HepG2 (cell line): ENCODE data around the gene SCUBE2. TPM values are rescaled to one million over a fixed set of nuclear protein-coding genes. Genes with fewer than 3 reads are reported as not detected.

Experiments
- ATAC-seq: fragments of 200-7000 bp; cut with Tn5 transposase; 3 replicates; pipeline ENCODE4 v1.9.1; 2020; ENCODE audit warnings: mild to moderate bottlenecking, moderate library complexity
- BruUV-seq: library from RNA; stranded (reverse); fragments of 400-500 nt; replicated peaks from 2 replicates; lab custom pipeline; 2021; lab: Mats Ljungman, UMichigan
- CTCF ChIA-PET: fragments of 300-600 bp; formaldehyde crosslinking; extraction: SDS; loops from one replicate; lab custom pipeline; 2021; ENCODE audit warnings: low total read pairs, inconsistent platforms, low intra/inter-chr PET ratio; lab: Yijun Ruan, JAX
- POLR2A ChIA-PET: fragments of 350-600 bp; sonication (Branson Sonifier 250); formaldehyde crosslinking; loops from one replicate; lab custom pipeline; 2020; ENCODE audit warnings: antibody characterized with exemption, inconsistent platforms; lab: Yijun Ruan, JAX
- DNase-seq: peaks from one replicate; pipeline ENCODE4 v3.0.0-alpha.2; 2015; ENCODE audit warnings: low spot score
- FAIRE-seq: peaks from 3 replicates; lab custom pipeline; 2011; peaks lifted over from hg19 to GRCh38; lab: Jason Lieb, UNC
- H2AFZ ChIP-seq: one replicate; pipeline ENCODE4 v1.6.1; 2011; ENCODE audit warnings: low read length, inconsistent platforms
- H3K27ac ChIP-seq: fragments of 300-600 bp; 3 replicates; pipeline ENCODE4 v1.8.0; 2011; ENCODE audit warnings: mixed run types, mild to moderate bottlenecking, mixed read lengths, low read length, inconsistent platforms; ENCODE audit not compliant: insufficient read depth; ENCODE audit errors: extremely low read length
- H3K27me3 ChIP-seq, 2 experiments: fragments of 200-600 bp in 1 of 2; 2 replicates in 1 of 2; 3 replicates in 1 of 2; pipeline versions ENCODE4 v1.6.0 to v1.8.0; 2011; ENCODE audit warnings: low read length in 2 of 2, mild to moderate bottlenecking in 2 of 2, moderate library complexity in 2 of 2, inconsistent platforms in 1 of 2; ENCODE audit not compliant: insufficient read depth in 2 of 2, control insufficient read depth in 1 of 2
- H3K36me3 ChIP-seq, 2 experiments: fragments of 200-600 bp in 1 of 2; replicated peaks in 1 of 2; 2 replicates in 1 of 2; 3 replicates in 1 of 2; pipeline versions ENCODE4 v1.5.1 to v1.8.0; 2011; ENCODE audit warnings: low read length in 2 of 2, inconsistent platforms in 1 of 2; ENCODE audit not compliant: insufficient read depth in 2 of 2, control insufficient read depth in 1 of 2
- H3K4me1 ChIP-seq: 2 replicates; pipeline ENCODE4 v1.5.1; 2012; ENCODE audit warnings: low read length, inconsistent platforms; ENCODE audit not compliant: insufficient read depth
- H3K4me2 ChIP-seq: 2 replicates; pipeline ENCODE4 v1.6.0; 2011; ENCODE audit warnings: low read depth, low read length, inconsistent platforms
- H3K4me3 ChIP-seq, 3 experiments: fragments of 200-600 bp in 1 of 3; sonication (generic), shearing (Covaris generic) in 1 of 3; replicated peaks in 1 of 3; 2 replicates each; pipeline ENCODE4 v1.5.1; 2011 to 2016; ENCODE audit warnings: low read length in 3 of 3, inconsistent platforms in 2 of 3, low read depth in 2 of 3, mild to moderate bottlenecking in 2 of 3, control low read depth in 1 of 3, mixed read lengths in 1 of 3; ENCODE audit not compliant: insufficient read depth in 1 of 3
- H3K79me2 ChIP-seq: one replicate; pipeline ENCODE4 v1.6.1; 2011; ENCODE audit warnings: low read length, inconsistent platforms; ENCODE audit not compliant: insufficient read depth
- H3K9ac ChIP-seq: 2 replicates; pipeline ENCODE4 v1.6.0; 2011; ENCODE audit warnings: mild to moderate bottlenecking, low read depth, low read length, inconsistent platforms; ENCODE audit not compliant: insufficient read depth
- H3K9me3 ChIP-seq: 2 replicates; pipeline ENCODE4 v1.5.1; 2012; ENCODE audit warnings: mild to moderate bottlenecking, low read length
- H4K20me1 ChIP-seq: 2 replicates; pipeline ENCODE4 v1.6.0; 2011; ENCODE audit warnings: inconsistent platforms, mild to moderate bottlenecking, low read length, moderate library complexity; ENCODE audit not compliant: insufficient read depth
- FOXA1 ChIP-seq, 2 experiments: fragments of 450-650 bp in 1 of 2; sonication (generic) in 1 of 2; formaldehyde crosslinking in 1 of 2; IDR thresholded peaks; 2 replicates each; pipeline versions ENCODE4 v1.4.0 to v1.6.1; 2016 to 2020; ENCODE audit warnings: missing genetic modification reagents in 1 of 2
- GFI1 ChIP-seq: sonication (generic); formaldehyde crosslinking; IDR thresholded peaks from 2 replicates; pipeline ENCODE4 v1.5.0; 2020; ENCODE audit warnings: missing genetic modification reagents, mild to moderate bottlenecking, borderline replicate concordance
- HIC2 ChIP-seq: sonication (generic); formaldehyde crosslinking; IDR thresholded peaks from 2 replicates; pipeline ENCODE4 v1.9.0; 2022; ENCODE audit warnings: low read depth, missing genetic modification reagents
- PAWR ChIP-seq: sonication (generic); formaldehyde crosslinking; IDR thresholded peaks from 2 replicates; pipeline ENCODE4 v1.4.0; 2020; ENCODE audit warnings: missing genetic modification reagents, mild to moderate bottlenecking, borderline replicate concordance
- TAF1 ChIP-seq: sonication (generic); formaldehyde crosslinking; IDR thresholded peaks from 2 replicates; pipeline ENCODE4 v1.4.0; 2020; ENCODE audit warnings: missing genetic modification reagents
- ZBTB26 ChIP-seq: IDR thresholded peaks from 2 replicates; pipeline ENCODE4 v1.6.1; 2016; ENCODE audit warnings: missing compliant biosample characterization, missing genetic modification reagents, borderline replicate concordance
- ZNF547 ChIP-seq: sonication (generic); formaldehyde crosslinking; IDR thresholded peaks from 2 replicates; pipeline ENCODE4 v1.5.1; 2020; ENCODE audit warnings: mild to moderate bottlenecking, missing genetic modification reagents
- ZNF607 ChIP-seq: sonication (generic); formaldehyde crosslinking; IDR thresholded peaks from 2 replicates; pipeline ENCODE4 v1.5.1; 2020; ENCODE audit warnings: missing genetic modification reagents, mild to moderate bottlenecking, borderline replicate concordance
- WGBS: methylation state at CpG from one replicate; pipeline ENCODE4 v1.1.6; 2017; ENCODE audit warnings: low lambda C conversion rate; 5-methylcytosine and 5-hydroxymethylcytosine counted together
- in situ Hi-C: cut with HindIII; loops from 2 replicates; pipeline ENCODE4 v1.10.0; 2017; ENCODE audit warnings: low pct_unique_long_range_greater_than_20kb; ENCODE audit not compliant: extremely low pct_ligation_motif_present
- intact Hi-C: fragments of 100-400 bp; cut with micrococcal nuclease; formaldehyde crosslinking; loops from one replicate; pipeline ENCODE4 v1.10.0; 2022; ENCODE audit not compliant: unreplicated experiment
- polyA plus RNA-seq, 8 experiments: library from polyadenylated mRNA; depleted of rRNA in 3 of 8; stranded (reverse) in 7 of 8; unstranded in 1 of 8; fragments of >200 nt; fragmentation: Illumina TruSeq in 4 of 8; extraction: Trizol in 4 of 8; gene quantifications; 2 replicates each; pipeline versions ENCODE4 v1.2.1 to v1.2.3, GENCODE V29; 2011 to 2016; ENCODE audit warnings: low read depth in 4 of 8, missing spikeins in 1 of 8, mixed read lengths in 1 of 8; ENCODE audit not compliant: insufficient read depth in 1 of 8
- total RNA-seq, 5 experiments: library from RNA; depleted of rRNA; stranded (reverse); fragments of >200 nt; fragmentation: Illumina TruSeq; extraction: Trizol; gene quantifications; 2 replicates each; pipeline ENCODE4 v1.2.3, GENCODE V29; 2016; ENCODE audit warnings: low read depth in 1 of 5
- TF ChIP-seq, protein P1 (sequence below): sonication (generic); formaldehyde crosslinking; IDR thresholded peaks from 2 replicates; pipeline ENCODE4 v1.4.0; 2020; ENCODE audit warnings: mild to moderate bottlenecking, low read depth, missing genetic modification reagents
- TF ChIP-seq, protein P2 (sequence below), 2 experiments: fragments of 450-650 bp in 1 of 2; sonication (generic) in 1 of 2; formaldehyde crosslinking in 1 of 2; IDR thresholded peaks; 2 replicates each; pipeline versions ENCODE4 v1.6.1 to v1.8.0; 2016 to 2022; ENCODE audit warnings: antibody characterized with exemption in 1 of 2, mild to moderate bottlenecking in 1 of 2, missing genetic modification reagents in 1 of 2

SCUBE2 gene
- total and polyA plus RNA-seq, 2 of the 13 experiments (the other 11 are each of a cell fraction or from before 2014, with no cell fraction given) = 0.09 TPM; not detected in 1

GRCh38 chr11:9077164-9077563 is 14.2 kb downstream of the SCUBE2 start:
- DNase-seq (no peak), ATAC-seq (no peak), FAIRE-seq (no peak)
- intact Hi-C loops (no loop called here), in situ Hi-C loops (no loop called here)
- BruUV-seq = no TSS peak
- Histone ChIP-seq H3K4me3 (no peak overlapping the region), H3K27ac (no peak overlapping the region), H3K27me3 (peaks cover 1 to 25% of the 10 kb centered on the region in 2 experiments), H2AFZ (no peak overlapping the region), H3K4me1 (peaks cover 10% of the 10 kb centered on the region), H3K4me2 (no peak overlapping the region), H3K9ac (no peak overlapping the region), H3K36me3 (no peaks in the 10 kb centered on the region), H3K9me3 (no peaks in the 10 kb centered on the region), H3K79me2 (no peaks in the 10 kb centered on the region), H4K20me1 (no peaks in the 10 kb centered on the region)
- 50% methylated on average over 2 of the region's 2 CpGs for WGBS
- CTCF ChIA-PET = no interaction called here
- POLR2A ChIA-PET = no interaction called here
- no peak for TF ChIP-seq FOXA1 (IDR thresholded peaks at IDR 0.05)
- TF ChIP-seq FOXA1 (CRISPR knock-in tag; IDR thresholded peaks at IDR 0.05) = no peak
- TF ChIP-seq HIC2 (CRISPR knock-in tag) = no peak
- TF ChIP-seq TAF1 = no peak
- no peak for TF ChIP-seq ZBTB26
- no peak for TF ChIP-seq GFI1
- no peak for TF ChIP-seq PAWR (CRISPR knock-in tag)
- no peak for TF ChIP-seq ZNF547 (CRISPR knock-in tag)
- TF ChIP-seq, protein P1, sequence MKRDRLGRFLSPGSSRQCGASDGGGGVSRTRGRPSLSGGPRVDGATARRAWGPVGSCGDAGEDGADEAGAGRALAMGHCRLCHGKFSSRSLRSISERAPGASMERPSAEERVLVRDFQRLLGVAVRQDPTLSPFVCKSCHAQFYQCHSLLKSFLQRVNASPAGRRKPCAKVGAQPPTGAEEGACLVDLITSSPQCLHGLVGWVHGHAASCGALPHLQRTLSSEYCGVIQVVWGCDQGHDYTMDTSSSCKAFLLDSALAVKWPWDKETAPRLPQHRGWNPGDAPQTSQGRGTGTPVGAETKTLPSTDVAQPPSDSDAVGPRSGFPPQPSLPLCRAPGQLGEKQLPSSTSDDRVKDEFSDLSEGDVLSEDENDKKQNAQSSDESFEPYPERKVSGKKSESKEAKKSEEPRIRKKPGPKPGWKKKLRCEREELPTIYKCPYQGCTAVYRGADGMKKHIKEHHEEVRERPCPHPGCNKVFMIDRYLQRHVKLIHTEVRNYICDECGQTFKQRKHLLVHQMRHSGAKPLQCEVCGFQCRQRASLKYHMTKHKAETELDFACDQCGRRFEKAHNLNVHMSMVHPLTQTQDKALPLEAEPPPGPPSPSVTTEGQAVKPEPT (CRISPR knock-in tag) = no peak
- TF ChIP-seq, protein P2, sequence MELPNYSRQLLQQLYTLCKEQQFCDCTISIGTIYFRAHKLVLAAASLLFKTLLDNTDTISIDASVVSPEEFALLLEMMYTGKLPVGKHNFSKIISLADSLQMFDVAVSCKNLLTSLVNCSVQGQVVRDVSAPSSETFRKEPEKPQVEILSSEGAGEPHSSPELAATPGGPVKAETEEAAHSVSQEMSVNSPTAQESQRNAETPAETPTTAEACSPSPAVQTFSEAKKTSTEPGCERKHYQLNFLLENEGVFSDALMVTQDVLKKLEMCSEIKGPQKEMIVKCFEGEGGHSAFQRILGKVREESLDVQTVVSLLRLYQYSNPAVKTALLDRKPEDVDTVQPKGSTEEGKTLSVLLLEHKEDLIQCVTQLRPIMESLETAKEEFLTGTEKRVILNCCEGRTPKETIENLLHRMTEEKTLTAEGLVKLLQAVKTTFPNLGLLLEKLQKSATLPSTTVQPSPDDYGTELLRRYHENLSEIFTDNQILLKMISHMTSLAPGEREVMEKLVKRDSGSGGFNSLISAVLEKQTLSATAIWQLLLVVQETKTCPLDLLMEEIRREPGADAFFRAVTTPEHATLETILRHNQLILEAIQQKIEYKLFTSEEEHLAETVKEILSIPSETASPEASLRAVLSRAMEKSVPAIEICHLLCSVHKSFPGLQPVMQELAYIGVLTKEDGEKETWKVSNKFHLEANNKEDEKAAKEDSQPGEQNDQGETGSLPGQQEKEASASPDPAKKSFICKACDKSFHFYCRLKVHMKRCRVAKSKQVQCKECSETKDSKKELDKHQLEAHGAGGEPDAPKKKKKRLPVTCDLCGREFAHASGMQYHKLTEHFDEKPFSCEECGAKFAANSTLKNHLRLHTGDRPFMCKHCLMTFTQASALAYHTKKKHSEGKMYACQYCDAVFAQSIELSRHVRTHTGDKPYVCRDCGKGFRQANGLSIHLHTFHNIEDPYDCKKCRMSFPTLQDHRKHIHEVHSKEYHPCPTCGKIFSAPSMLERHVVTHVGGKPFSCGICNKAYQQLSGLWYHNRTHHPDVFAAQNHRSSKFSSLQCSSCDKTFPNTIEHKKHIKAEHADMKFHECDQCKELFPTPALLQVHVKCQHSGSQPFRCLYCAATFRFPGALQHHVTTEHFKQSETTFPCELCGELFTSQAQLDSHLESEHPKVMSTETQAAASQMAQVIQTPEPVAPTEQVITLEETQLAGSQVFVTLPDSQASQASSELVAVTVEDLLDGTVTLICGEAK (IDR thresholded peaks at IDR 0.05) = no peak
- TF ChIP-seq, protein P2 (CRISPR knock-in tag; IDR thresholded peaks at IDR 0.05) = no peak
- TF ChIP-seq ZNF607 (CRISPR knock-in tag) = no peak
